Osteoblast (primary cell): Measurements from ENCODE around the gene ZDHHC14. TPM values are rescaled to one million over a fixed set of nuclear protein-coding genes. Genes with fewer than 3 reads are reported as not detected.

Source experiments
- DNase-seq: peaks from one replicate; pipeline ENCODE4 v3.0.0; 2011; ENCODE audit warnings: low spot score, mixed read lengths; ENCODE audit not compliant: insufficient read length; ENCODE audit errors: missing footprints
- H2AFZ ChIP-seq: 2 replicates; pipeline ENCODE4 v1.6.0; 2011; ENCODE audit warnings: mild to moderate bottlenecking, low read length
- H3K27ac ChIP-seq: 2 replicates; pipeline ENCODE4 v1.5.1; 2011; ENCODE audit warnings: mild to moderate bottlenecking, low read depth, low read length, moderate library complexity
- H3K27me3 ChIP-seq: 2 replicates; pipeline ENCODE4 v1.6.0; 2012; ENCODE audit warnings: mild to moderate bottlenecking, control low read depth, inconsistent platforms, low read length, moderate library complexity; ENCODE audit not compliant: insufficient read depth
- H3K36me3 ChIP-seq: 2 replicates; pipeline ENCODE4 v1.5.1; 2011; ENCODE audit warnings: mild to moderate bottlenecking, low read length, control low read depth, moderate library complexity; ENCODE audit not compliant: insufficient read depth
- H3K4me1 ChIP-seq: 2 replicates; pipeline ENCODE4 v1.5.1; 2011; ENCODE audit warnings: mild to moderate bottlenecking, low read length, control low read depth, moderate library complexity; ENCODE audit not compliant: insufficient read depth
- H3K4me2 ChIP-seq: 2 replicates; pipeline ENCODE4 v1.6.0; 2011; ENCODE audit warnings: mild to moderate bottlenecking, low read length; ENCODE audit not compliant: insufficient read depth
- H3K4me3 ChIP-seq: fragments of 200-600 bp; sonication (generic); 3 replicates; pipeline ENCODE4 v1.5.1; 2012; ENCODE audit warnings: mild to moderate bottlenecking, low read length, inconsistent platforms; ENCODE audit not compliant: insufficient read depth
- H3K79me2 ChIP-seq: 2 replicates; pipeline ENCODE4 v1.6.0; 2012; ENCODE audit warnings: mild to moderate bottlenecking, low read length, control low read depth, inconsistent platforms; ENCODE audit not compliant: insufficient read depth
- H3K9me3 ChIP-seq: 2 replicates; pipeline ENCODE4 v1.5.1; 2011; ENCODE audit warnings: low read depth, low read length, control low read depth
- H4K20me1 ChIP-seq: 2 replicates; pipeline ENCODE4 v1.6.0; 2012; ENCODE audit warnings: mild to moderate bottlenecking, low read length, control low read depth; ENCODE audit not compliant: insufficient read depth
- total RNA-seq: library from RNA; depleted of rRNA; stranded (reverse); fragments of >200 nt; gene quantifications from 2 replicates; pipeline ENCODE4 v1.2.3, GENCODE V29; 2012
- TF ChIP-seq, protein P1 (sequence below): IDR thresholded peaks from 2 replicates; pipeline ENCODE4 v1.5.1; 2011; ENCODE audit warnings: mild to moderate bottlenecking, low read depth, low read length, moderate library complexity; ENCODE audit errors: extremely low read depth

Gene ZDHHC14
- total RNA-seq, 1 donor = 1.4 TPM

DNA sequence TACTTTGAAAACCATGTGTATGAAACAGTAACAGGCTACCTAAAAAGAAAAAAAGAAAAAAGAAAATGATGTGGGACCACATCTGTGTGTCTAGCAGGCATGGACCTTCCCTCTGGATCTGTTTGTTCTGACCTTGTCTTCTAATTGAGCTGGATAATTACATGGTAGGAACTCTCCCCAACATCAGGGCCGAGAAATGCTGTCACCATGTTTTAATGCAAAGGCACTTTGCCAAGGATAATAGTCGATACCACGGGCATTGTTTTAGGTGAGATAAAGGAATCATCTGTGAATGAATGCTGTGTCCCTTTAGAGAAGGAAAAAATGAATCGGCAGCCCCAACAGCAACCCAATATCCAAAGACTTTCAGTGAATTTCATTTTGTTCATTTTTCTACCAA, 149.1 kb downstream of the ZDHHC14 start:
- H3K36me3 ChIP-seq = no peaks in the 10 kb centered on the region
- no peaks in the 10 kb centered on the region for H3K9me3 ChIP-seq
- no peaks in the 10 kb centered on the region for H4K20me1 ChIP-seq
- H3K4me3 ChIP-seq = no peak overlapping the region
- no peak overlapping the region for H3K4me2 ChIP-seq
- H3K4me1 ChIP-seq = peaks cover 3% of the 10 kb centered on the region
- TF ChIP-seq, protein P1, sequence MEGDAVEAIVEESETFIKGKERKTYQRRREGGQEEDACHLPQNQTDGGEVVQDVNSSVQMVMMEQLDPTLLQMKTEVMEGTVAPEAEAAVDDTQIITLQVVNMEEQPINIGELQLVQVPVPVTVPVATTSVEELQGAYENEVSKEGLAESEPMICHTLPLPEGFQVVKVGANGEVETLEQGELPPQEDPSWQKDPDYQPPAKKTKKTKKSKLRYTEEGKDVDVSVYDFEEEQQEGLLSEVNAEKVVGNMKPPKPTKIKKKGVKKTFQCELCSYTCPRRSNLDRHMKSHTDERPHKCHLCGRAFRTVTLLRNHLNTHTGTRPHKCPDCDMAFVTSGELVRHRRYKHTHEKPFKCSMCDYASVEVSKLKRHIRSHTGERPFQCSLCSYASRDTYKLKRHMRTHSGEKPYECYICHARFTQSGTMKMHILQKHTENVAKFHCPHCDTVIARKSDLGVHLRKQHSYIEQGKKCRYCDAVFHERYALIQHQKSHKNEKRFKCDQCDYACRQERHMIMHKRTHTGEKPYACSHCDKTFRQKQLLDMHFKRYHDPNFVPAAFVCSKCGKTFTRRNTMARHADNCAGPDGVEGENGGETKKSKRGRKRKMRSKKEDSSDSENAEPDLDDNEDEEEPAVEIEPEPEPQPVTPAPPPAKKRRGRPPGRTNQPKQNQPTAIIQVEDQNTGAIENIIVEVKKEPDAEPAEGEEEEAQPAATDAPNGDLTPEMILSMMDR = no peak
- DNase-seq = no peak
- no peak overlapping the region for H2AFZ ChIP-seq
- H3K27me3 ChIP-seq = peaks cover 4% of the 10 kb centered on the region
- no peaks in the 10 kb centered on the region for H3K79me2 ChIP-seq
- H3K27ac ChIP-seq = no peak overlapping the region

DNA sequence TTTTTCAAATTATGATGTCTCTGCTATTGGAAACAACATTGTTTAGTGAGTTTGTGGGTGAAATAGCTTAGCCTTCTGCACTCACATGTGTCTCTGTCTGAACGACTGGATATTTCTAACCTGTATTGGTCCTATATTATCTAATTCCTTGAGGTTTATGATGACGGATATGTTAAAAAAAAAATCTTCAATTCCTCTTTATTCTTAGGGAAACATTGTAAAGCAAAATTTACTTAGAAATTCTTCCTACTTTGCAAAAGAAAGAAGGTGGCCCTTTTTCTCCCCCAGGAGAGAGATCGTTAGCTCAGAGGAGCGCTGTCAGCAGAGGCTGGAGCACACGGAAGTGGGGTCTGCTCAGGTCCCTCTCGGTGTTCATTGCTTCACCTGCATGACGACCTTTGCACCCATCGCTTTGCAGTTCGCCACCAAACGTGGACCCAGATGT, 149.8 kb downstream of the ZDHHC14 start:
- no peak overlapping the region for H3K4me3 ChIP-seq
- H3K36me3 ChIP-seq = no peaks in the 10 kb centered on the region
- H3K27me3 ChIP-seq = peaks cover 4% of the 10 kb centered on the region
- no peak overlapping the region for H3K27ac ChIP-seq
- no peak overlapping the region for H3K4me2 ChIP-seq
- no peaks in the 10 kb centered on the region for H3K9me3 ChIP-seq
- no peaks in the 10 kb centered on the region for H3K79me2 ChIP-seq
- TF ChIP-seq, protein P1 = no peak
- H3K4me1 ChIP-seq = peaks cover 3% of the 10 kb centered on the region
- no peak overlapping the region for H2AFZ ChIP-seq
- no peaks in the 10 kb centered on the region for H4K20me1 ChIP-seq
- DNase-seq = no peak

DNA sequence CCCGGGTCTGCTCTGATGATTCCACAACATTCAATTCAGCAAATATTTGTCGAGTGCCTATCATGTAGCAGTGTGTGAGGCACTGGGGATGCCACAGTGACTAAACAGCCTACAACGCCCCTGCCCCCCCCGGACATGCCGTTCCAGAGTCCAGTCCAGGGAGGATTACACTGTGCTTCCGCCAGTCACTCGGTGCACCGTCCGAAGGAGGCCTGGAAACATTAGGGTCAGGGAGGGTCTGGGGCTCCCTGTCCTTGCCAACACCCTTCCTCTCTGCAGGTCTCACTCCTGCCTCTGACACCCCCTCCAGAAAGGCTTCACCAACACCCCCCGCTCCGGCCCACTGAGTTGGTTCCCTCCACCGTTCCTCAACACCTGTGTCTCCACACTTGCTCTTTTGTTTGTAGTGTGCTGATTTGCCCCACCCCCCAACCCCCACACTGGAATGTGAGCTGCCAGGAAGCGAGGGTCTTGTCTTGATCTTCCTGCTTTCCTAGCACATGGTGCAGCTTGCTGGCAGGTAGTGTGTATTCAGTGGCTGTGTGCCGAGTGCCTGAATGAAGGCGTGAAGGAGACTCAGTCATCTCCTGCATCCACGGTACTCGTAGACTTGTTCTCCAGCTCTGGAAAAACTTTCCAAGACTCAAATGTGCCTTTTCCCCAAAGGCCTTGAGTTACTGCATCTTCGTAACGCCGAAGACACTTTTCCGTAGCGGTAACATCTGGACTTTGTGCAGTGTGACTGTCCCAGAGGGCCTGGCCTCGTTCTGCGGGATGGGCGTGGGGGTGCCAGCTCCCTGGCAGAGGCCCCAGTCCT, 150.4 kb downstream of the ZDHHC14 start:
- Histone ChIP-seq H3K4me1 (peaks cover 8% of the 10 kb centered on the region), H3K4me2 (no peak overlapping the region), H2AFZ (no peak overlapping the region), H3K36me3 (no peaks in the 10 kb centered on the region), H3K79me2 (no peaks in the 10 kb centered on the region), H3K27ac (no peak overlapping the region), H3K27me3 (peaks cover 4% of the 10 kb centered on the region), H3K4me3 (no peak overlapping the region), H4K20me1 (no peaks in the 10 kb centered on the region), H3K9me3 (no peaks in the 10 kb centered on the region)
- TF ChIP-seq, protein P1 = no peak
- no peak for DNase-seq

DNA sequence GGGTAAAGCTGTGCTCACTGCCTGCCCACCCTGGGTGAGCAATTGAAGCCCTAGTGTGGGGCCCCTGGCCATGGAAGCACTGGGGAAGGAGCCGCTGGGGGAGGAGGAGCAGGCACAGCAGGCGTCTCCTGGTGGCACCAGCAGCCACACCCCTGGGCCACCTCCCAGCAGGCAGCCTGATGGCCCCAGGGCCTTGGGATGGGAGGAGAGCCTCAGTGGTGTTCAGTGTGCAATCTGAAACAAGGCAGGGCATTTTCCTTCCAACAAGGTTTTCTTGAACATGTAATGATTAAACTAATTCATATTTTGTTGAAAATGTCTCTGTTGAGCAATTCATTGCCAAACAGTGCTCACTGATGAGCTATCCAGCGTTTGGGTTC, 151.0 kb downstream of the ZDHHC14 start:
- Histone ChIP-seq H3K36me3 (no peaks in the 10 kb centered on the region), H3K9me3 (no peaks in the 10 kb centered on the region), H3K79me2 (no peaks in the 10 kb centered on the region), H2AFZ (no peak overlapping the region), H3K27me3 (peaks cover 4% of the 10 kb centered on the region), H3K4me1 (peaks cover 8% of the 10 kb centered on the region), H3K4me2 (no peak overlapping the region), H3K27ac (no peak overlapping the region), H3K4me3 (no peak overlapping the region), H4K20me1 (no peaks in the 10 kb centered on the region)
- no peak for DNase-seq
- TF ChIP-seq, protein P1 = no peak
